ENCODE data around the gene DCAF7.
A peak's percentile ranks its signal among the peaks of the same experiment; 100 is the strongest.

DCAF7 gene

DNA sequence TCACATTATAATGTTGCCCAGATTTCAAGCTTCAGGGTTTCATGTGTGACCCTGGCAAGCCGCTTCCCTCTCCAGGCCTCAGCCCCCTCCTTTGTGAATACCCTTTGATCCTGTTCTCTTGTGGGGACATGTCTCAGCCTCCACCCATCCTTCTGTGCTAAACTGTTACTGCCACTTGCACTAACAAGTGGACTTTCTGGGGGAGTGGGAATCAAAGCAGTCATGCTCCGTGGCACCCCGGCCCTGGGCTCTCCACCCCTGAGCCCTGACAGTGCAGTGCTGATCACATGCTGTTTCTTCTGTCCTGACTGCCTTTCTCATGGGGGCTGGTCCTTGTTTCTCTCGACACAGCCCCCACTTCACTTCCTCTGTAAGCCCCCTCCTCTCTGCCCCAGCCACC, 9.7 kb upstream of the DCAF7 start:
- no peaks in the 10 kb centered on the region for H3K4me1 ChIP-seq (ENCODE audit: control insufficient read depth, low read depth, low read length)
- H3K9ac ChIP-seq (ENCODE audit: low read length) = no peak overlapping the region
- H3K27ac ChIP-seq (ENCODE audit: low read length) = no peak overlapping the region
- no peak overlapping the region for H3K4me3 ChIP-seq (ENCODE audit: low read length)
- no peaks in the 10 kb centered on the region for H3K9me3 ChIP-seq (ENCODE audit: control insufficient read depth, low read depth, low read length)
- H3K36me3 ChIP-seq (ENCODE audit: control insufficient read depth, low read depth, low read length) = no peaks in the 10 kb centered on the region
- peaks cover 8% of the 10 kb centered on the region for H3K27me3 ChIP-seq (ENCODE audit: control insufficient read depth, insufficient read depth, low read length)

DNA sequence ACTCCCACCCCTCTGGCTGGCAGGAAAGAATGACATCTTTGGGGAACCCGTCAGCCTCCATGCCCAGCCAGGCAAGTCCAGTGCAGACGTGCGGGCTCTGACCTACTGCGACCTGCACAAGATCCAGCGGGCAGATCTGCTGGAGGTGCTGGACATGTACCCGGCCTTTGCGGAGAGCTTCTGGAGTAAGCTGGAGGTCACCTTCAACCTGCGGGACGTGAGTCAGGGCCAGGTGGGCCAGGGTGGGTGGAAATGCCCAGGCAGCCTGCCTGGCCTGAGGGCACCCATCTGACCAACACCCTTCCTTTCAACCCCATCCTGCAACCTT, 8.1 kb upstream of the DCAF7 start:
- Histone ChIP-seq H3K9ac (ENCODE audit: low read length) (no peak overlapping the region), H3K36me3 (ENCODE audit: control insufficient read depth, low read depth, low read length) (no peaks in the 10 kb centered on the region), H3K4me1 (ENCODE audit: control insufficient read depth, low read depth, low read length) (no peaks in the 10 kb centered on the region), H3K27me3 (ENCODE audit: control insufficient read depth, insufficient read depth, low read length) (peaks cover 8% of the 10 kb centered on the region), H3K9me3 (ENCODE audit: control insufficient read depth, low read depth, low read length) (no peaks in the 10 kb centered on the region), H3K27ac (ENCODE audit: low read length) (no peak overlapping the region), H3K4me3 (ENCODE audit: low read length) (no peak overlapping the region)

DNA sequence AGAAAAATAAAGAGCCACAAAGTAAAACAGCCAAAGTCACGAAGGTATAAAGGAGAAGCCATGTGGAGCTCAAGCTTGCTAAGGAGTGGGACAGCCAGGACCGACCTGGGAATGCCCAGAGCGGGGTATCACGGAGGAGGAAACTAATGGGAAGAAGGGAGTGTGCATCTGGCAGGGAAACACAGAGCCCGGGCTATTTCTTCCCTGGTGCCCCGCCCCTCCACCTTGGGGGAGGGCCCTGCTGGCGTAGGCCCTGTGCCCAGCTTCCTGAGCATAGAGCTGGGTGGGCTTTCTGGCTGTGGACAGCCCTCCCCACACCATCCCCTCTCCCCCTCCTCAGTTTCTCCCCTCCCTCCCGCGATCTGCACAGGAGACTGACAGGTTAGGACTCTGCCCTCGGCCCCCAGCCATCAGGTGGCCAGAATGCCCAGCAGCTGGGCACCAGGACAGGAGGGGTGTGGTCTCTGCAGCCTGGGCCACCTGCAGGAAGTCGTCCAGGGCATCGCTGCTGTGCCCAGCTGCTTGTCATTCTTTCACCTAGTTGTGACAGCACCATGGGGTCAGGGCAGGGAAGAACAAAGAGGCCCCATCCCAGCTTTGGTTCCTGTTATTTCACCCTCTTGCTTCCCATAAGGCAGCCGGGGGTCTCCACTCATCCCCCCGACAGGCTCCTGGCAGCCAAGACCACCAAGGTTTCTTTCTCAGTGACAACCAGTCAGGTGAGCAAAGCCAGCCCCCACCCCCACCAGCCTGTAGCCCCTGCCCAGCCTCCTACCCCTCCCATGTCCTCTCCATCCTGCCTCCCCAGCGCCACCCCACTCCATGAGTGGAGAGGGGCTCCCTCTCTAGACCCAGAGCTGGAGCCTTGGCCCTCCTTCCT, 7.1 kb upstream of the DCAF7 start:
- no peak overlapping the region for H3K4me3 ChIP-seq (ENCODE audit: low read length)
- H3K4me1 ChIP-seq (ENCODE audit: control insufficient read depth, low read depth, low read length) = no peaks in the 10 kb centered on the region
- peaks cover 8% of the 10 kb centered on the region for H3K27me3 ChIP-seq (ENCODE audit: control insufficient read depth, insufficient read depth, low read length)
- no peak overlapping the region for H3K9ac ChIP-seq (ENCODE audit: low read length)
- H3K36me3 ChIP-seq (ENCODE audit: control insufficient read depth, low read depth, low read length) = no peaks in the 10 kb centered on the region
- H3K27ac ChIP-seq (ENCODE audit: low read length) = no peak overlapping the region
- no peaks in the 10 kb centered on the region for H3K9me3 ChIP-seq (ENCODE audit: control insufficient read depth, low read depth, low read length)

DNA sequence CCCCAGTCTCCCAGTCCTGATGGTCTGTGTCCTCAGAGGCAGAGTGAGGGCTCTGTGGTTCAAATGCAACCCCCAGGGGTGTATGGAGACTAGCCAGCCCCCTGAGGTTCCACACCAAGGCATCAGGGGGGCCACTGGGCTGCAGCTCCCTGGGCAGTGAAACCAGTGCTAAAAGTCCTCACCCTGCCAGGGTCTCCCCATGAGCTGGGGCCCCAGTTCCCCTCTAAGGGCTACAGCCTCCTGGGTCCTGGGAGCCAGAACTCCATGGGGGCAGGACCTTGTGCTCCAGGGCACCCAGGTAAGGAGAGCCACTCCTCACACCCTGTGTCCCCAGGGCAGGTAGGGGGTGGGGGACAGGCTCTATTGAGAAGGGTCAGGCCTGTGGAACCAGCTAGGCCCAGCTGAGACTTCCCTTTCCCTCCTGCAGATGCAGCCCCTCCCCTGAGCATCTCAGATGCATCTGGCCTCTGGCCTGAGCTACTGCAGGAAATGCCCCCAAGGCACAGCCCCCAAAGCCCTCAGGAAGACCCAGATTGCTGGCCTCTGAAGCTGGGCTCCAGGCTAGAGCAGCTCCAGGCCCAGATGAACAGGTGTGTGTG, 6.4 kb upstream of the DCAF7 start:
- Histone ChIP-seq H3K27ac (ENCODE audit: low read length) (no peak overlapping the region), H3K9ac (ENCODE audit: low read length) (no peak overlapping the region), H3K4me1 (ENCODE audit: control insufficient read depth, low read depth, low read length) (no peaks in the 10 kb centered on the region), H3K36me3 (ENCODE audit: control insufficient read depth, low read depth, low read length) (no peaks in the 10 kb centered on the region), H3K27me3 (ENCODE audit: control insufficient read depth, insufficient read depth, low read length) (peaks cover 2% of the 10 kb centered on the region), H3K9me3 (ENCODE audit: control insufficient read depth, low read depth, low read length) (no peaks in the 10 kb centered on the region), H3K4me3 (ENCODE audit: low read length) (no peak overlapping the region)

DNA sequence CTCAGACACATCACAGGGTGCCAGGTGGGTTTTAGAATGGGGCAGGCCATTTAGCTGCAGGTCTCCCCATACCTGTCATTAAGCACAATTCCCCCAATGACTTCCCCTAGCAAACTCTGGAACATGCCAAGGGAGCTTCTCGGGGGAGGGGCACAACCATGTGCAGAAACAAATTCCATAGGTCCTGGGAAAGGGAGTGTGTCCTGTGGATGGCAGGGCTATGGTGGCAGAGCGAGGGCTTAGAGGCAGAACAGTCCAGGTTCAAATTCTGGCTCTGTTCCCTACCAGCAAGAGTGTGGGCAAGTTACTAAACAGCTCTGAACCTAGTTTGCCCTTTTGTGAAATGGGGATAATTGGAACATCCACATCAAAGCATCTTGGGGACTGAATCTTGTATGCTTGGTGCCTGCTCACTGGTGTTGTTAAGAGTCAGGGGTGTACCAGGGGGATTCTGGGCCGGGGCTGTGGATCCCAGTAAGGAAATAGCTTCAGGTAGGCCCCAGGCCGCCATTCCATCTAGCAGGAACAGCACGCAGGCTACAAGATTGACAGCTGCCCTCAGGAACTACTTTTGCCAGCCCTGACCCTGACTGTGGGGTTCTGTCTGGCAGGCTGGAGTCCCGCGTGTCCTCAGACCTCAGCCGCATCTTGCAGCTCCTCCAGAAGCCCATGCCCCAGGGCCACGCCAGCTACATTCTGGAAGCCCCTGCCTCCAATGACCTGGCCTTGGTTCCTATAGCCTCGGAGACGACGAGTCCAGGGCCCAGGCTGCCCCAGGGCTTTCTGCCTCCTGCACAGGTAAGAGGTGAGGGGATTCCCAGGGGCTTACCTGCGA, 5.6 kb upstream of the DCAF7 start:
- Histone ChIP-seq H3K9ac (ENCODE audit: low read length) (no peak overlapping the region), H3K36me3 (ENCODE audit: control insufficient read depth, low read depth, low read length) (no peaks in the 10 kb centered on the region), H3K27me3 (ENCODE audit: control insufficient read depth, insufficient read depth, low read length) (no peaks in the 10 kb centered on the region), H3K9me3 (ENCODE audit: control insufficient read depth, low read depth, low read length) (no peaks in the 10 kb centered on the region), H3K27ac (ENCODE audit: low read length) (no peak overlapping the region), H3K4me3 (ENCODE audit: low read length) (no peak overlapping the region), H3K4me1 (ENCODE audit: control insufficient read depth, low read depth, low read length) (no peaks in the 10 kb centered on the region)

DNA sequence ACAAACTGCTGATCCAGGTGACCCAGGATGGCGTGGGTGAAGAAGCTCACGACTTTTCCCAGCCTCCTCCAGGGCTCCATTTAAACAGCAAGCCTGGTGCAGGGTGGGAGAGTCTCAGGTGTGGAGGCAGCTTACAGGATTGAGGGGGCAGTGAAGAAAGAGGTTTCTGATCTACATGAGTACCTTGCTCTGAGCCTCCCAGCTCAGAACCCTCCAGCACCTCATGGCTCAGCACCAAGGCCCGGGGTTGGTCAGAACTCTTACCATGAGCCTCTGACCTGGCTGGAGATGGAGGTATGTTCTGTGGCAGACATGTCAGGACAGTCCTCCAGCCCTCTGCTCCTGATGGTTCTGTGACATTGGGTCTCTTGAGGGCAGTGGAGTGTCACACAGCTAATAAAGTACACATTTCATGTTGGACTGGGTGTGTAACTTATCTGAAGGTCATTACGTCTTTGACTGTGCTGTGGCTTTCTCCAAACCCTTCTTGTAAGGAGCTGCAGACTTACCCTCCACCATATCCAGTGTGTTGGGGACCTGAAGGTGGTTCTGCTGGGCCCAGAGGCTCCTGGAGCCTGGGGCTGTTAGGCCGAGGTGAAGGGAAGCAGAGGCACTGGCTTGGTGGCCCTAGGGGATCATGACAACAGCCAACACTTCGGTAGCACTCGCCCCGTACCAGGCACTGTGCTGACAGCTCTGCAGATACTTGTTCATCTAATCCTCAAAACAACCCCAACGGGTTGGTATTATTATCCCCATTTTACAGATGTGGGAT, 3.8 kb upstream of the DCAF7 start:
- no peak overlapping the region for H3K4me3 ChIP-seq (ENCODE audit: low read length)
- H3K4me1 ChIP-seq (ENCODE audit: control insufficient read depth, low read depth, low read length) = no peaks in the 10 kb centered on the region
- no peak overlapping the region for H3K27ac ChIP-seq (ENCODE audit: low read length)
- no peak overlapping the region for H3K9ac ChIP-seq (ENCODE audit: low read length)
- no peaks in the 10 kb centered on the region for H3K36me3 ChIP-seq (ENCODE audit: control insufficient read depth, low read depth, low read length)
- no peaks in the 10 kb centered on the region for H3K27me3 ChIP-seq (ENCODE audit: control insufficient read depth, insufficient read depth, low read length)
- no peaks in the 10 kb centered on the region for H3K9me3 ChIP-seq (ENCODE audit: control insufficient read depth, low read depth, low read length)

DNA sequence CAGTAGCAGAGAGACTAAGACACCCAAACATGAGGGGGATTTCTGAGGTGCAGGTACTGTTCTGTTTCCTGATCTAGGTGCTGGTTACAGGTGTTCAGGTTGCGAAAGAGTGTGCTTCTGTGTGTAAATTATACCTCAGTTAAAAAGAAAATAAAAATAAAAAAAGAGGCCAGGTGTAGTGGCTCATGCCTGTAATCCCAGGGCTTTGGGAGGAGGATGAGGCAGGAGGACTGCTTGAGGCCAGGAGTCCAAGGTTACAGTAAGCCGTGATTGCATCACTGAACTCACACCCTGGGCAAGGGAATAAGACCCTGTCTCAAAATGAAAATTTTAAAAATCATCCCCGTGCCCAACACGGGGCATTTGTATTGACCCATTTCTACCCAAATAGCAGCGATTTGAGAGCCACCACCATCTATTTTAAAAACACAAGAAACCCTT, 3.2 kb upstream of the DCAF7 start:
- Histone ChIP-seq H3K4me1 (ENCODE audit: control insufficient read depth, low read depth, low read length) (no peaks in the 10 kb centered on the region), H3K4me3 (ENCODE audit: low read length) (no peak overlapping the region), H3K9ac (ENCODE audit: low read length) (no peak overlapping the region)

DNA sequence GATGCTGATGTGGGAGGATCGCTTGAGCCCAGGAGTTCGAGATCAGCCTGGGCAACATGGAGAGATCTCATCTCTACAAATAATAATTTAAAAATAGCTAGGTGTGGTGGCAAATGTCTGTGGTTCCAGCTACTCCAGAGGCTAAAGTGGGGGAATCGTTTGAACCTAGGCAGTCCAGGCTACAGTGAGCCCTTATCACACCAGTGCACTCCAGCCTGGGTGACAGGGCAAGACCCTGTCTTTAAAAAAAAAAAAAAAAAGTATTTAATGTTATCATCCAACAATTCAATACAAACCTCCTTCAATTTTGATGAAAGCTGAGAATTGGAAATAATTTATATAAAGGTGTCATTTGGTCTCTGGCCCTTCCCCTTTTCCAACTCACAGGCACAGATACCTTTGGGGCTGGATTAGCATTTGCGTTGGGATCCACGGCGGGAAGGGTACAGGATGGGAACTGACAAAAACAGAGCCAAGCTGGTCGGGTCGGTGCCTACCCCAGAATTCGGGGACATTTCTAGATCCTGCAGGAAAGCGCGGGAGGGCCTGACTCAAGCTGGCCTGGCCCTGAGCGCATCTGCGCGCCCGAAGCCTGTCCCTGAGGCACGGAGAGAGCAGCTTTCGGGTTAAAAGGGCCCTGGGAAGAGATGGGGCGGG, 860 bp upstream of the DCAF7 start:
- no peaks in the 10 kb centered on the region for H3K27me3 ChIP-seq (ENCODE audit: control insufficient read depth, insufficient read depth, low read length)
- no peaks in the 10 kb centered on the region for H3K9me3 ChIP-seq (ENCODE audit: control insufficient read depth, low read depth, low read length)
- peak overlapping the region; percentile 82 for H3K9ac ChIP-seq (ENCODE audit: low read length)
- H3K27ac ChIP-seq (ENCODE audit: low read length) = peak overlapping the region; percentile 51
- no peaks in the 10 kb centered on the region for H3K36me3 ChIP-seq (ENCODE audit: control insufficient read depth, low read depth, low read length)
- peak overlapping the region; percentile 84 for H3K4me3 ChIP-seq (ENCODE audit: low read length)
- no peaks in the 10 kb centered on the region for H3K4me1 ChIP-seq (ENCODE audit: control insufficient read depth, low read depth, low read length)

More for the DNA sequence above, 3.2 kb upstream of the DCAF7 start:
- Histone ChIP-seq H3K27ac (ENCODE audit: low read length) (no peak overlapping the region), H3K36me3 (ENCODE audit: control insufficient read depth, low read depth, low read length) (no peaks in the 10 kb centered on the region), H3K9me3 (ENCODE audit: control insufficient read depth, low read depth, low read length) (no peaks in the 10 kb centered on the region), H3K27me3 (ENCODE audit: control insufficient read depth, insufficient read depth, low read length) (no peaks in the 10 kb centered on the region)

DNA sequence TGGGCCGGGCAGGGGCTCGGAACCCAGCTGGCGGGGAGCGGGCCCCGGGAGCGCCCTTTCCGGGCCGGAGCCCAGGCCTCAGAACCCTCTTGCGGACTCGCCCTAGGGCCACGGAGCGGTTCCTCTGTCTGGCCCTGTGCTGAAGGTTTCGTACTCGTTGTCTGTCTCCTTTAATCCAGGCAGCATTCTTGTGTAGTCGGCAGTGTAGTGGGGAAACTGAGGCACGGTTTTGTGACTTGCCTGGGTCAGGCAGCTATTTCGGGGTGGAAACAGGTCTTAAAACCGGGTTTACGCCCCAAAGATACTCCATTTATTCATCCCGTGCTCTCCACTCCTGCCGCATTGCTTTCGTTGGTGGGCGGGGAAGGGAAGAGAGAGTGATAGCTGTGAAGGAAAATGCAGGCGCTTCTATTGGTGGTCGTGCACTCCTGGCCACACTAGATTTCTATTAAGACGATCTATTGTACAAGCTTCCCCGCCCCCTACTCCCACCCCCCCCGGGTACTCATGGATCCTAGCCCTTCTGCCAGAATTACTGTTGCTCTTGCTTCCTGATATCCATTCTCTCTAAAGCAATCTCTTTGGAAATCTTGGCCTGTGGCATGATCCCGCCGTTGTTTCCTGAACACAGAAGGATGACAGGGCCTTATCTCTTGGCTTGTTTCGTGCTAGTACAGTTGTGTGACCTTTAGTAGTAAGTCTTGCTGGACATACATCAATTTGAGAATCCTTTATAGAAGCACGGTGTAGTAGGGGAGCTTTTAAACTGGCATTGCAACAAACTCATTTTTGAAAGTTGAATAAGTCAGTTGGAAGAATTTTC, 751 bp downstream of the DCAF7 start:
- peak overlapping the region; percentile 83 for H3K9ac ChIP-seq (ENCODE audit: low read length)
- H3K4me3 ChIP-seq (ENCODE audit: low read length) = peak overlapping the region; percentile 93
- no peaks in the 10 kb centered on the region for H3K36me3 ChIP-seq (ENCODE audit: control insufficient read depth, low read depth, low read length)
- no peaks in the 10 kb centered on the region for H3K9me3 ChIP-seq (ENCODE audit: control insufficient read depth, low read depth, low read length)
- H3K27me3 ChIP-seq (ENCODE audit: control insufficient read depth, insufficient read depth, low read length) = no peaks in the 10 kb centered on the region
- no peaks in the 10 kb centered on the region for H3K4me1 ChIP-seq (ENCODE audit: control insufficient read depth, low read depth, low read length)
- peak overlapping the region; percentile 27 for H3K27ac ChIP-seq (ENCODE audit: low read length)

DNA sequence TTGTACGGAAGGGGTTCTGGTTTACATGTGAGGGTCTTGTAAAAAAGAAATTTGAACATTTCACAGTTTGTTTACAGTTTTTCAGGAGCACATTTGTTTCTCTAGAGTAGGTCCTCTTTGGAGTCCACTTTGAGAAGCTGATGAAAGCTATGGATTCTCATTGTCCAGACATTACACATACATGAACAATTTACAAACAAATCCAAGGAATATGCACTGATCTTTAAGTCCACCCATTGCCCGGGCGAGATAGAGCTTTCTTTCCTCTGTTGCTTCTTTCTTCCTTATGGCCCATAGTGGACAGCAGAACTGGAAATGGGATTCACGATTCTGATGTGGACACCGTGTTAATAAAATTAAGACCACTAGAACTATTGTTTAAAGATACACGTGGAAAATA, 1.9 kb downstream of the DCAF7 start:
- no peaks in the 10 kb centered on the region for H3K4me1 ChIP-seq (ENCODE audit: control insufficient read depth, low read depth, low read length)
- no peaks in the 10 kb centered on the region for H3K9me3 ChIP-seq (ENCODE audit: control insufficient read depth, low read depth, low read length)
- no peak overlapping the region for H3K27ac ChIP-seq (ENCODE audit: low read length)
- H3K9ac ChIP-seq (ENCODE audit: low read length) = no peak overlapping the region
- H3K4me3 ChIP-seq (ENCODE audit: low read length) = peak overlapping the region; percentile 9
- H3K27me3 ChIP-seq (ENCODE audit: control insufficient read depth, insufficient read depth, low read length) = no peaks in the 10 kb centered on the region
- H3K36me3 ChIP-seq (ENCODE audit: control insufficient read depth, low read depth, low read length) = no peaks in the 10 kb centered on the region
